NCI-H187 (cell line): ENCODE results near the gene PTPN14.
"Not testable (repeated sequence)": the region's sequence is repeated elsewhere in the genome, so short reads cannot be mapped to it uniquely, and the experiment has no call there.

Experiments used
- DNase-seq, 2 experiments: peaks; one replicate each; lab custom pipeline; 2025; lab: John Stamatoyannopoulos, UW

PTPN14 gene

DNA sequence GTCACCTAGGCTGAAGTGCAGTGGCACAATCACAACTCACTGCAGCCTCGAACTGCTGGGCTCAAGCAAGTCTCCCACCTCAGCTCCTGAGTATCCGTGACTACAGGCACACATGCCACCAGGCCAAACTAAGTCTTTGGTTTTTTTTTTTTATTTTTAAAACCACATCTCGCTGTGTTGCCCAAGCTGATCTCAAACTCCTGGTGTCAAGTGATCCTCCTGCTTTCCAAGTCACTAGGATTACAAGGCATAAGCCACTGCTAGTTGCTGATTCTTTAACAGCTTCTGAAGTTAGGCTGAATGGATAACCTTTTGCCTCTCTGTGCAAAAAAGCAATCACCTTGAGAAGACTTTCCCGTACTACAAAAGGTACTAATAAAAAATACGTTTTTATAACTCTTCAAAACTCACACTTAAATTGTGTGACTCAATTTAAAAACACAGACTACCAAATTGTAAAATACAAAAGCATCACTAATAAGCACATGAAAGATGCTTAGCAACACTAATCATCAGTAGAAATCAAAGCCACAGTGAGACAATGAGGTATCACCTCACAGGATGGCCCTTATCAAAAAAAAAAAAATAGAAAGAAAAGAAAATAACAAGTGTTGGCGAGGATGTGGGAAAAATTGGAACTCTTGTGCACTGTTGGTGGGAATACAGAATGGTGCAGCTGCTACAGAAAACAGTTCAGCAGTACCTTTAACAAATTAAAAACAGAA, 40.3 kb downstream of the PTPN14 start:
- no peak for DNase-seq

DNA sequence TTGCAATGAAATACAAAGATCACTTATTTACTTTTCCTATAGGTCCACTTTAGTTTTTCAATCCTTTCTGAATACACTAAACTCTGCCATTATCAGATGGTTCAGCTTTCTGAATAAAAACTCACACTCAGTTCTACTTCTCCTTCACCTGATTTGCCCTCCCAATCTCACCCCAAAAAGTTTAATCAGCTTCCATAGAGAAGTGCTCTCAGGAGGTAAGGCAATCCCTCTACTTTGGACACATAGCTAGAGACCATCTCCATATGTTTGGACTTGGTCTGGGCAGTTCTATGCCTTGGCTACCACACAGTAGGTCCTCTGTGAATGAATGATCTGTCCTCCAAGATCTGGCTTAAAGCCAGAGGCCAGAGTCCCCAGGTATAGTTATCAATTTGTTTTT, 40.9 kb downstream of the PTPN14 start:
- DNase-seq: no peak

DNA sequence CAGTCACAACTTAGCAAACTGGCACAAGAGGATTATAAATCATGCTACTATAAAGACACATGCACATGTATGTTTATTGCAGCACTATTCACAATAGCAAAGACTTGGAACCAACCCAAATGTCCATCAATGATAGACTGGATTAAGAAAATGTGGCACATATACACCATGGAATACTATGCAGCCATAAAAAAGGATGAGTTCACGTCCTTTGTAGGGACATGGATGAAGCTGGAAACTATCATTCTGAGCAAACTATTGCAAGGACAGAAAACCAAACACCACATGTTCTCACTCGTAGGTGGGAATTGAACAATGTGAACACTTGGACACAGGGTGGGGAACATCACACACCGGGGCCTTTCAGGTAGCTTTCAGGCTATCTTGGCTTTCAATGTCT, 41.8 kb downstream of the PTPN14 start:
- not testable (repeated sequence) for DNase-seq

DNA sequence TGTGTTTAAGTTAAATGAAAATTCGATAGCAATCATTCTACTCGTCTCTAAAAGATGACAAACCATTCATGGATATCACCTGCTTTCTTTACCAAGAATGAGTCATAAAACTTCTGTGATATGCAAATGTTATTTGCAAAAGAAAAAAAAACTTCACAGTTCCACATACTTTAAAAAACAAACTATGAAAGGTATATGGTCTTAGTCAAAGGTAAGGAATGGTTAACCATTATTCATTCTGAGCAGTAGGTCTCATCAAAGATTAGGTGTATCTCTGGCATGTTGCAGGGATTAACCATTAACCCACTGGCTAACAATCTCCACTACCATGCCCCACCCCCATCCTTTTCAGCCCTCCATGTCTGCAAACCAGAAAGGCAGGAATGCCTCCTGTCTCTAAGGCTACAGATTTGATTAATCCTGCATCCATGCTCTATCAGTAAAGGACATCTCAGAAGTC, 44.4 kb downstream of the PTPN14 start:
- no peak for DNase-seq

DNA sequence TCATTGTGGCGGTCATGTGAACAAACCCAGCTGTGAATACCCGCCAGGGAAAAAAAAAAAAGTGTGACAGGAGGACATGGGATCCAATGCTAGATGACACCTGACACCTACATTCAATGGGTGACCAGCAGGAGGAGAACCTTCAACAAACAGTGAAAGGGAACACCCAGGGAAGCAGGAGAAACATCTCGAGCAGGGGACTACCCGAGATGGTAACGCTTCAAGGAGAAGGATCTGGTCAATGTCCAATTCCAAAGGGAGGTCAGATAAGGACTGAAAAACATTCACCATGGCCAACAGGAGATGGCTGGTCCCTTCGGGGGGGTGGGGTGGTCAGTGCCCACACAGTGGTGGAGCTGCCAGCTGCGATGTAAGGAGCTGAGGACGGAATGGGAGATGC, 46.3 kb downstream of the PTPN14 start:
- DNase-seq: no peak

DNA sequence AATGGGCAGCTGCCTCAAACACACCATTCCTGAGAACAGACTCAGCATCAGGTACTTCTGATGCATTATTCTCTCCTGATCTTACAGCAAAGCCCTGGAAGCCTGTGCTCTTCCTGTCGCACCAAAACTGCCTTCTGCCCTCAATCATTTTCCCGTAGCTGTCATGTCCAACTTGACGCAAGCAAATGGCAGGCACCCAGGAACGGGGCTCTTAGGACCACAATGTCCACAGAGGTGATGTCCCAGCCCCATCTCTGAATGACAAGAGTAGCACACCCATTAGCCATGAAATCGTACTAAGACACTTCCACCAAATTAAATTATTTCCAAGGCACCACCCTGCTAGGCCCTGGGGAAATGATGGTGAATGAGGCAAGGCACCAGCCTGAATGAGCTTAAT, 47.1 kb downstream of the PTPN14 start:
- no peak for DNase-seq

DNA sequence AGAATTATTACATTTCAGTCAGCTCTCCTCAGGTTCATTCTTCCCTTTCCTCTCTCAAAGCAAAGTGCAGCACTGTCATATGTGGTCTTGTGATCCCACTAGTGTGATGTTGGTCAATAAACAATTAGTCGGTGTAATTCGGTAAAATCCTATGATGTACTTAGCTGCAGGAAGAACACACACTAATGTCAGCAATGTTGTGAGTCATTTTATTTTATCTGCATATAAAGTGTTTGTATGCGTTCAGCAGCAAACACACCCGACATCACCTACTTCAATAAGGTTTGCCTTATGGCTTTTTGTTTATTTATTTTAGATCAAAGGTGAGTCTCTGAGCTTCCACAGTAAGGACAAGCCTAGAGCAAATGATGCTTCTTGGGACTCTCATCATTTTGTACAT, 47.8 kb downstream of the PTPN14 start:
- DNase-seq: no peak

DNA sequence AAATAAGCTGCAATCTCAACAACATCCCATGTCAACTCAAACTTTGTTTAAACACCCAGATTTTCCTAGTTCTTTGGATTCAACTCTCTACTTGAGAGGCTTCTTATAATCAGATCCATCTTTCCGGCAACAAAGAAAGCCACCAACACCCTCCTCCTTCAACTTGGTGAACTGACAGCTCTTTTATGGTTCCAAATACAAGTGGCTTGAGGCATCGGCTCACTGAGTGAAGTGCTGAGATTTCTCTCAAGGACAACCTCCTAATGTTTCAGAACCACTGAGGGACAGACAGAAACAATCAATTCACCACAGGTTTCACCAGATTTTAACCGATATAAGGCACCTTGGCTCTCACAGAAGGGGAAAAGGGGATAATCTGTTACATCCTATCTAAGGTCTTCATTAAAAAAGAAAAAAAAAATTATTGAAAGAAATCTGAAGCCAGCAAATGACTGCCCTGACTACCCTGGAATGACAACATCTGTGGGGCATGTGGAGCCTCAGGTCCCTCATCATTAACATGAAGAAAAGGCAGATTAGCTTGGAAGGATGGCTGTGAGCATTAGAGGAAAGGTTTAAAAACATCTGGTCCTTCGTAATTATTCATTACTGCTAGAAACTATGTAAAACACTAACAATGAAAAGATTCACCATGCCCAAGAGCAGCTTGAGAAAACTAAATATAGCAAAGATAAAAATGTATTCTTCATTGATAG, 50.9 kb downstream of the PTPN14 start:
- no peak for DNase-seq

DNA sequence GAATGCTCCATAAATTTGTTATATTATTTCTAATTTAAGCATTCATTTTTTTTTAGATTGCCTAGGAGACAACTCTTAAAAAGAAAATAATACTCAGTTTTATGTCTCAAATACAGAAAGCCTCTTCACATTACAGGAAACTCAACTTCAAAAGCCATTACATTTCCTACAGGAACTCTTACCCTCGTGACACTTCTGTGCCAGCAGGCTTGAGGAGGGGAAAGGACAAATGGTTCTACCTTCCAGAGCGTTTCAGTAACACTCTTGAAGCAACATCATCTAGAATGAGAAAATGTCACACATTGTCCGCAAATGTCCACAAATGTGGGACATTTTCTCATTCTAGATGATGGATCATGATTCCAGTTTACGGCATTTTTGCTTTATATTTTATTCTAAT, 51.7 kb downstream of the PTPN14 start:
- DNase-seq: no peak

DNA sequence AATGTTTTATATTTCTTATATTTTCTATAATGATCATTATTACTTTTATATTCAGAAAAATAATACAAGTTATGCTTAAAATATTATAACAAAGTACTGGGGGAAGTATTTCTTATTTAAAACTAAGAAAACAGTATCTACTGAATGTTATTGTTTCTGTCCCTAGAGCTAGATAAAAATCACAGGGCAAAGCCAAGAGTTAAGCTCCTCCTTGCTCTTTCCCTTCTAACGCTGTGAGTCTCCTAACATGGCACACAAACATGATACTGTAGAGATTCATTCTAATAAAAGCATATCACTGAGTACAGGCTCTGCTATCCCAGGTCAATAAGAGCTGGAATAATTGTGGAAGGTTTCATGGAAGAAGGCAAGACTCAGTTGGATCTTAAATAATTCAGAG, 53.4 kb downstream of the PTPN14 start:
- no peak for DNase-seq

DNA sequence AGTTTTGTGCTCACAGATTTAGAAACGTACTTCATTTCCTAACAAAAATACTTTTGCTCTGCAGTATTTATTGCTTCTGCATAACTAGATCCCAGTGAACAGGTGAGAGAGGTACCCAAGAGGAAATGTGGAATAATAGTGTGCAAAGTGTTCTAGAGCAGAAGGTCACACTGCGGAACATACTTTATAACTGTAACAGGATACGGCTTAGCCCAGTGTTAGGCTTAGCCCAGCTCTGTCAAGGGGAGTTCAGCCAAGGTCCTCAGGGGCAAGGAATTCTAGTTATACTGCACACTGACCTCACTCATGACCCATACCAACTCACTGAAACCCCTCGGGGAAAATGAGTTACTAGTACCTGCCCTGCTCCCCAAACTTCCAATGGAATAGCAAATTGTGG, 55.3 kb downstream of the PTPN14 start:
- DNase-seq: no peak

DNA sequence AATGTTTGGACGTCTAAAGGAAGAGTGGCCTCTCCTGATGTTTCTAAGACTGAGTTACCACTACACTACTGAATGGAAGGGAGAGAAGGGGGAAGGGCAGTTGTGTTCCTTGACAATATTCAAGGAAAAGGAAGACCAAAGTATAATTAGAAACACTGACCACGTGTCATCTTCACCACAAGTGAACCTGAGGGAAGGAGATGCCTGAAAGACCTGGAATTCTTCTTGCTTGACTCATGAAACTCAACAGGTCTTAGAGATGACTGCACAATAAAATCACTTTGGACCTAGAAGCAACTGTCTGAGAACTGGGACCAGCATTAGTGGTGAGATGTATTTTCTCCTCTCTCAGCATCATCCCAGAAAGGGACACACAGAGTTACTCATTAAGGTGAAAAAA, 56.7 kb downstream of the PTPN14 start:
- no peak for DNase-seq

DNA sequence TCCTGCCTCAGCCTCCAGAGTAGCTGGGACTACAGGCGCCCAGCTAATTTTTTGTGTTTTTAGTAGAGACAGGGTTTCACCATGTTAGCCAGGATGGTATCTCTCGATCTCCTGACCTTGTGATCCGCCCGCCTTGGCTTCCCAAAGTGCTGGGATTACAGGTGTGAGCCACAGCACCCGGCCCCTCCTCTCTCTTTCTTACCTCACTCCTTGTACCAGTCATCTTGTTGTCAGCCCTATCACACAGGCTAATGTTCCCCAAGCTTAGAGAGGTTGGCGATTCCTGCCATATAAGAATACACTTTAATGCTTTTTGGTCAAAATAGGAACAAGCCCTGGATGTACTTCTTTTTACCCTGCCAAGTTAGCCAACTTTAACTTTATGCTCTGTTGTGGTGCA, 57.2 kb downstream of the PTPN14 start:
- not testable (repeated sequence) for DNase-seq

DNA sequence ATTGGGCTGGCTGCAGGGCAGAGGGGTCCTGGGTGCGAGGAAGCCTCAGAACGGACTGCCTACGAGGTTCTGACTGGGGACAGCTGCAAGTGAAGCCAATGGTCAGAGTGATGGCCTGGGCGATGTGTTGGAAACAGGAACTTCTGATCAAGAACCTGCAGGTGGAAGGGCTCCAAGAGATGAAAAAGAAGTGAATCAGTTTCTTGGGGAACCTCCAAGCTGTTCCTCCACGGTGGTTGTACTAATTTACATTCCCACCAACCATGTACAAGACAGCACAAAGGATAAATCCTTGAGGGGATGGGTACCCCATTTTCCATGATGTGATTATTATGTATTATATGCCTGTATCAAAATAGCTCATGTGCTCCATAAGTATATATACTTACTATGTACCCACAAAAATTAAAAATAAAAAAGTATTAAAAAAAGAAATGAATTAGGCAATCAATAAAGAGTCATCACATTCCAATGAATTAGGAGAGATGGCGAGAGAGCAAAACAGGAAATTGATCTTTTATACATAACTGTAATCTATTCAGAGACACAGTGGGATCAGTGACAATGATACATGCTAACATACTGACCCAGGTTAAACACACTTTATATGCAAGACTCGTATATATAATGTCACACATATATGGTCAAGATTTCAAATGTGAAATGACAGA, 58.1 kb downstream of the PTPN14 start:
- DNase-seq: no peak

DNA sequence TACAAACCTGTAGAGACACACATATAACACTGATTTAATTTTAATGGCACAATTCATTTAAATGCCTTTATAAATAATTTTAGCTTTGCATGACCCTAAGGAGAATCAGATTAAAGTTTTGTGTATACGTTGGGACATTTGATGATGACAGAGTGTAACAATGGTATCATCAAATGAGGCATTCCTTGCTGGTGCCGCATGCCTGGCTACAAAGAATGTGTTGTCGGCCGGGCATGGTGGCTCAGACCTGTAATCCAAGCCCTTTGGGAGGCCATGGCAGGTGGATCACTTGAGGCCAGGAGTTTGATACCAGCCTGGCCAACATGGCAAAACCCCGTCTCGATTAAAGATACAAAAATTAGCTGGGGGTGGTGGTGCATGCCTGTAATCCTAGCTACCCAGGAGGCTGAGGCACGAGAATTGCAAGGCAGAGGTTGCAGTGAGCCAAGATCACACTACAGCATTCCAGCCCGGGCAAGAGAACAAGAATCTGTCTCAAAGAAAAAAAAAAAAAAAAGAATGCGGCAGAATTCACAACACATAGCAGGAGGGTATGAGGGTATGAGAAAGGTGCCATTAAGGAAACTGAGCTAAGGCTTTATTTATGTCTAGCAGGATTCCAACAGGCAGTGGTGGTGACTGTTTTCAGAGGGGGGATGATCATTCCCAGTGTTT, 58.9 kb downstream of the PTPN14 start:
- no peak for DNase-seq

DNA sequence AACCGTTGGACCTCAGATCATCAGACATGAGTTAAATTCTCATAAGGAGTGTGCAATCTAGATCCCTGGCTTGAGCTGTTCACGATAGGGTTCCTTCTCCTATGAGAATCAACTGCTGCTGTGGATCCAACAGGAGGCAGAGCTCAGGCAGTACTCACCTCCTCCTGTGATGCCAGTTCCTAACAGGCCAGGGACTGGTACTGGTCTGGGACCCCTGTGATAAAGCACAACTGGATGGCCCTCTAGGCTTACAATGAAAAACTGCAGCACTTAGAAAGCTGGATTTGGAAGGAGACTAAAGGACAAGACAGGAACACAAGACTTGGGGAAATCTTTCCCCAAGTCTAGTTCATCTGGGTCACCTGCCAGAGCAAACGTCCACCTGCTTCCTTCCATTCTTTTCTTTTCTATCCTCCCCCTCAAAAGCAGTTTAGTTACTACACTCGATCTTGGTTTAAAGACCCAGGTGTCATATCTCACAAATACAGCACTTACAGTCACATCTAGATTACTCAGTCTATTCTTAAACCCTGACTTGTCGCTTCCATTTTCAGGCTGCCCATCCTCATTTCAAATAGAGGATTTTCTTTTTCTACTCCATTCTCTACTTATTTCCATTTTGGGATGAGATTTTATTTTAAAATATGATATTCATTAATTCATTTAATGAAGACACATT, 59.8 kb downstream of the PTPN14 start:
- DNase-seq: no peak

DNA sequence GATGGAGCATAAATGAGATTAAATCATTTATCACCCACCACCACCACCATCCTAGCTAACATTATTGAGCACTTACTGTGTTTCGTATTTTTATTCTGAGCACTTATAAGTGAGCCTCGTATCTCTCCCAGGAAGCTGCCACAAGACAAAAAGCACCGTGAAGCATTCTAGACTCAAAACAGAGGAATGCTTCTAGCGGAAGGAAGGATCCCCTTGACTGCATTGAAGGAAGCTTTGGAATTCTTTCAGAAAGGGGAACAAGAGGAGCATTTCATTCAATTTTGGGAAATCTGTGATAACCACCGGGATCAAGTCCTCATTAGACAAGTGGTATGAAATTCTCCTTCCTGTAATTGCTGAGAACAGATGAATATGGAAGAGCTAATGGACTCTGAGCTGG, 66.3 kb downstream of the PTPN14 start:
- DNase-seq: no peak

DNA sequence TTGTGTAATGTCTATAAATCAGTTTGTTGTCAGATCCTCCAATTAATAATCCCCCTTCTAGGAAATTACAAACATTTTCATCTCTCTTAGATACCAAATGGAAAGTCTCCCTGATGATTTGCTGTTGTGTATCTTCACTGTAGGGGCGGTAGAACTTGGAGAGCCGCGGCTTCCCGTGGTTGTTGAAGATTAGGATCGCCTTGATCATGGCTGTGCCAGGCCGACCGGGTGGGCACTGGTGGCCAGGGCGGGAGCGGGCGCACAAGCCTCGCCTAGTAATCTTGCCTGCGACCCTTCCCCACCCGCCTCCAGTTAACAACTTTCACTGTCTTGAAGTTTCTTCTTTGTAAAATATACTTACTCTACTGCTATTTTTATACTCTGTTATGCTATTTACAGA, 68.2 kb downstream of the PTPN14 start:
- DNase-seq: not testable (repeated sequence)

DNA sequence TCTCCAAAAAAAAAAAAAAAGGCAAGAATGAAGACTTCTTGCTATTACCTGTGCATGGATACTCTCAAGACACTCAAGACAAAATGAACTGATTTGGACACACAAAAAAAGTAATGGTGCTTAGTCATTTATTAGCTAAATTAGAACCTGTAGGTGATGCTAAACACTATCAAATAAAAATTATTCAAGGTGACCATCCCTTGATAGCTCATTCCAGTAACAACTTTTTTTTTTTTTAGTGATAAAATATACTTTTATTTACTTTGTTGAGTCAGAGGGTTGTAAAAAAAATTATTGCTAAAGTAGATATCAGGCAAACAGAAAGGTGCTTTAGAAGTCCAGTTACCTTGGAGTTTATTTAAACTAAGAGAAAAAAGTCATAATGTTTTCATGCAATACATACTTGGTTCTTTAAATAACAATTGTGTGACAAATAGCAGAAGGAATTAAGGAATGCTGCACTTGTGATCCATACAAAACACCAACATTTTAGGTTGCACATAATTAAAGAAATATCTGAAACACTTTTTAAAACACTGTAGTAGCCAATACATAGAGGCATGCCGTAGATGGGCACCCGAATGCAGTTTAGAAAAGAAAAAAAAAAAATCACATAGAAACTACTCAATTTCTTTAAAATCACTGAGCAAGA, 69.3 kb downstream of the PTPN14 start:
- DNase-seq: not testable (repeated sequence)

DNA sequence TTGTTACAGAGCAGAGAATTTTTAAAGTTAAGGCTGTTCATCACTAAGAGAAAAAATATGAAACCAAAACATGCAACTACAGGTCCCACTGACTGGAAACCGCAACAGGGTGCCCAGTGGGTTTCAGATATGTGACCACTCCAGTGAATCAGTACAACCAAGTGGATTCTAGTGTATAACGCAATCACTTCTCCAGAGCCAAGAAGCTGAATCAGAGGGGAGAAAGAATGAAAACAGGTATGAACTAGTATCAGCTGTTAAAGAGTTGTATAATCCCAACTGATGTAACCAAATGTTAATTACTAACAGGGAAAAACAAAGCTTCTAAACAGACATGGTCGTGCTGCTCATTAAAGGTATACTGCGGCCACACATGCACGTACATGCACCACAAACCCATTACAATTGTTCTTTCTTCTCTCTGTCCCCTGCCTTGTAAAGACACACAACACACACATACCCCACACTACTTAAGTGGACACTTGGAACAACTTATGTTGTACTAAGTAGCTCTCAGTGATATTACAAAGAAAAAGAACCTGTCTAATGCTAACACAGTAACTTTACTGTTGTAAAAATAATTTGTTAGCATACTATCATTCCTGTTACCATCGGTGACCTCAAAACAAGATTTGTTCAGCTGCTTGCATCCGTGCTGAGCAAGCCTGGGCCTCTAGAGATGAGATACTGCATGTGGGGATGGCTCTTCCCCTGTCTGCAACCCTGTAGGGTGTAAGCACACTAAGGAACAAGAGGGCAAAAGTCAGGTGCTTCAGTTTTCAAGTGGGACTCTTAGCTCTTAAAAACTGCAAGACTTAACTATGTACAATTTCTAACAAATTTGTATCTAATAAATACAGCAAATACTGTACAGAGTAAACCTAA, 74.2 kb downstream of the PTPN14 start:
- no peak for DNase-seq
